ENCODE measurements around the gene LRRK2. TPM values are rescaled to one million over a fixed set of nuclear protein-coding genes. Genes with fewer than 3 reads are reported as not detected.

Gene LRRK2
- total RNA-seq, 1 donor from 2014 or later, result 0.35 TPM

DNA sequence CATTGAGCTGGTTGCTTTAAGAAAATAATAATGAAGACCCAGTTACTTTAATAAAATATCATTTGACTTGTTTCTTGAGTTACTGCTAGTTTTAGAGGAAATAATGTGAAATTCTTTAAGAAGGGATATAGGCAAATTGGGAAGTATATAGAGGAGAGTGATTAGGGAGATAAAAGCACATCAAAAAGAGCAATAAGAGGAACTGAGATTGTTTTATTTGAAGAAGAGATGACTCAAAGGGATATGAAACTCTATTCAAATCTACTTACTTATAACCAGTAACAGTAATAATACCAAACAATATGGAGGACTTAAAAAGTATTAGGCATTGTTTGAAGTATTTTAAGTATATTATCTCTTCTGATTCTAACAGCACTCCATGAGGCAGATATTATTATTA, 37.1 kb downstream of the LRRK2 start:
- DNase-seq (ENCODE audit: low spot score), result no peak
- Mint-ChIP-seq H3K27me3 (ENCODE audit: low read depth) (peaks cover 8% of the 10 kb centered on the region), H3K36me3 (ENCODE audit: low read depth) (peaks cover 2% of the 10 kb centered on the region), H3K9me3 (ENCODE audit: low read depth) (no peaks in the 10 kb centered on the region), H3K4me3 (ENCODE audit: unreplicated experiment) (no peak overlapping the region), H3K4me1 (ENCODE audit: low read depth) (no peaks in the 10 kb centered on the region), H3K27ac (ENCODE audit: unreplicated experiment) (no peak overlapping the region)
- TF ChIP-seq, protein P1, sequence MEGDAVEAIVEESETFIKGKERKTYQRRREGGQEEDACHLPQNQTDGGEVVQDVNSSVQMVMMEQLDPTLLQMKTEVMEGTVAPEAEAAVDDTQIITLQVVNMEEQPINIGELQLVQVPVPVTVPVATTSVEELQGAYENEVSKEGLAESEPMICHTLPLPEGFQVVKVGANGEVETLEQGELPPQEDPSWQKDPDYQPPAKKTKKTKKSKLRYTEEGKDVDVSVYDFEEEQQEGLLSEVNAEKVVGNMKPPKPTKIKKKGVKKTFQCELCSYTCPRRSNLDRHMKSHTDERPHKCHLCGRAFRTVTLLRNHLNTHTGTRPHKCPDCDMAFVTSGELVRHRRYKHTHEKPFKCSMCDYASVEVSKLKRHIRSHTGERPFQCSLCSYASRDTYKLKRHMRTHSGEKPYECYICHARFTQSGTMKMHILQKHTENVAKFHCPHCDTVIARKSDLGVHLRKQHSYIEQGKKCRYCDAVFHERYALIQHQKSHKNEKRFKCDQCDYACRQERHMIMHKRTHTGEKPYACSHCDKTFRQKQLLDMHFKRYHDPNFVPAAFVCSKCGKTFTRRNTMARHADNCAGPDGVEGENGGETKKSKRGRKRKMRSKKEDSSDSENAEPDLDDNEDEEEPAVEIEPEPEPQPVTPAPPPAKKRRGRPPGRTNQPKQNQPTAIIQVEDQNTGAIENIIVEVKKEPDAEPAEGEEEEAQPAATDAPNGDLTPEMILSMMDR (IDR thresholded peaks at IDR 0.05), result no peak

DNA sequence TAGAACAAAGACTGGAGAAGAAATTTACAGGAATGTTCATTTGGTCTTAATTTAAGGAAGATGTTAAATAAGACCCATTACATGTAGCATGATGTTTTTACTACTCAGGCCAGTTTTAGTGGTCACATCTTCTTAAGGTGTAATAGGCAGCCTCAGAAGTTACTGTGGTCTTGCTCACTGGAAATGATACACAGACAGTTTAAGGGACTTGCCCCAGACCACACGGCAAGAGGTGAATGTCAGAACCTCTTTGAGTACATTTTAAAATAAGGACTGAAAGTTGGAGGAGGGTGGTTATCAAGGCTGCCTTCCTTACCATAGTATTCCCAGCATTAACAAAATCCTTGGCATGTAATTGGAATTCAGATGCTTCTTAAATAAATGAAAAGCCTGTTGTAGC, 37.9 kb downstream of the LRRK2 start:
- TF ChIP-seq, protein P1 (IDR thresholded peaks at IDR 0.05), result no peak
- Mint-ChIP-seq H3K27me3 (ENCODE audit: low read depth) (peaks cover 6% of the 10 kb centered on the region), H3K27ac (ENCODE audit: unreplicated experiment) (no peak overlapping the region), H3K36me3 (ENCODE audit: low read depth) (peaks cover 2% of the 10 kb centered on the region), H3K9me3 (ENCODE audit: low read depth) (no peaks in the 10 kb centered on the region), H3K4me1 (ENCODE audit: low read depth) (no peaks in the 10 kb centered on the region), H3K4me3 (ENCODE audit: unreplicated experiment) (no peak overlapping the region)
- DNase-seq (ENCODE audit: low spot score), result no peak

DNA sequence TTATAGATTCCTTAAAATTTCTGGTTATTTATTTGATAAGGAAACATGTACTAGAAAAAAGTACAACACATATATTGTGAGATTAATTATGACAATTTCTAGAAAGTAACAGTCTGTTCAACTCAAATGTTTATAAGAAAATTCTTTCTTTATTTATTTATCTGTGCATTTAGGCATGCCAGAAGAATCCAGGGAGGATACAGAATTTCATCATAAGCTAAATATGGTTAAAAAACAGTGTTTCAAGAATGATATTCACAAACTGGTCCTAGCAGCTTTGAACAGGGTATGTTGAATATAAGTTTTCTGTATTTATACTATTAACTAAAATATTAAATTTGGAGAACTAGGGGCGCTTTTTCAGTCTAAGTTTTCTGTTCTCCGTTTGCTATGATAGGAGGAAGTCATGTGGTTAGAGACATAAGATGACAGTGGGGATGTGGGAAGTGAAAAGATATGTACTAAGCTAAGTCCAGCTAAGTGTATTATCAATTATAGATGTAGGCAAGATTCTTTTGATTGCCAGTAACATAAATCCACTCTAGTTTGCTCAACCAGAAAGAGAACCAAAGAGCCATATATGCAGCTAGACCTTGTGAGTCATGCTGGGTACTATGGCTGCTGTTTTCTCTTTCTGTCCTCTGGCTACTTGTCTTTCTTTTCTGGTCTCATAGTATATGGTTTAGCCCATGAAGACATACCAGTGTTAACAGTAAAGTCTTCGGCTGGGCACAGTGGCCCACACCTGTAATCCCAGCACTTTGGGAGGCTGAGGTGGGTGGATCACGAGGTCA, 39.0 kb downstream of the LRRK2 start:
- peaks cover 6% of the 10 kb centered on the region for H3K27me3 Mint-ChIP-seq (ENCODE audit: low read depth)
- H3K4me1 Mint-ChIP-seq (ENCODE audit: low read depth), result no peaks in the 10 kb centered on the region
- no peaks in the 10 kb centered on the region for H3K9me3 Mint-ChIP-seq (ENCODE audit: low read depth)
- H3K27ac Mint-ChIP-seq (ENCODE audit: unreplicated experiment), result no peak overlapping the region
- TF ChIP-seq, protein P1 (IDR thresholded peaks at IDR 0.05), result no peak
- no peak for DNase-seq (ENCODE audit: low spot score)
- peaks cover 2% of the 10 kb centered on the region for H3K36me3 Mint-ChIP-seq (ENCODE audit: low read depth)
- no peak overlapping the region for H3K4me3 Mint-ChIP-seq (ENCODE audit: unreplicated experiment)

DNA sequence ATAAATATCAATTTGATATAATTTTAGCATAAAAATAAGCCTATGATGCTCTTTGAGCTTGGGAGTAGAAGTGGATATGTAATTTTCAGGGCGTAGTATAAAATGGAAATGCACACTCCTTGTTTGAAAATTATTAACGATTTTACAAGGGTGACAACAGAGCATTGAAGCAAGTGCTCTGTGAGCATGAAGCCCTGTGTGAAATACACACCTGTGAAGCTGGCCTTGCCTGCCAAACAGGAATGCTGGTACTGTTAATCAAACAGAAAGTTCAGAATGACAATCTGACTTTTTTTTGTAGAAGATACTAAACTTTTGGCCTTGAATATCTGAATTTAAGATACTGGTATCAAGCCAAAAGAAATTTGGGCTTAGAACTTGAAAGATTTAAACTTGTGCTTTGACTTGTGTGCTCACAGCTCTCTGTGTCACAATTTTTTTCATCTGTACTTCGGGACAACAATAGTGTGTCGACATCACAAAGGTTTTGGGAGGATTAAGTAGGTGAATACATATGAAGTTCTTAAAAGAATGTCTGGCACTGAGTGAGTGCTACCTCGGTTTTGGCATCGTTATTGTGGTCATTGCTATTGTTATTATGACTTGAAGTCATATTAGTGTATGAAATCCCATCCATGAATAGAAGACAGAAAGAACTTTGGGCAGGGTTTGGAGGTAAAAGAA, 47.3 kb downstream of the LRRK2 start:
- Mint-ChIP-seq H3K36me3 (ENCODE audit: low read depth) (no peaks in the 10 kb centered on the region), H3K4me3 (ENCODE audit: unreplicated experiment) (no peak overlapping the region), H3K4me1 (ENCODE audit: low read depth) (no peaks in the 10 kb centered on the region), H3K9me3 (ENCODE audit: low read depth) (no peaks in the 10 kb centered on the region), H3K27me3 (ENCODE audit: low read depth) (peaks cover 9% of the 10 kb centered on the region), H3K27ac (ENCODE audit: unreplicated experiment) (no peak overlapping the region)
- DNase-seq (ENCODE audit: low spot score), result no peak
- TF ChIP-seq, protein P1 (IDR thresholded peaks at IDR 0.05), result no peak

DNA sequence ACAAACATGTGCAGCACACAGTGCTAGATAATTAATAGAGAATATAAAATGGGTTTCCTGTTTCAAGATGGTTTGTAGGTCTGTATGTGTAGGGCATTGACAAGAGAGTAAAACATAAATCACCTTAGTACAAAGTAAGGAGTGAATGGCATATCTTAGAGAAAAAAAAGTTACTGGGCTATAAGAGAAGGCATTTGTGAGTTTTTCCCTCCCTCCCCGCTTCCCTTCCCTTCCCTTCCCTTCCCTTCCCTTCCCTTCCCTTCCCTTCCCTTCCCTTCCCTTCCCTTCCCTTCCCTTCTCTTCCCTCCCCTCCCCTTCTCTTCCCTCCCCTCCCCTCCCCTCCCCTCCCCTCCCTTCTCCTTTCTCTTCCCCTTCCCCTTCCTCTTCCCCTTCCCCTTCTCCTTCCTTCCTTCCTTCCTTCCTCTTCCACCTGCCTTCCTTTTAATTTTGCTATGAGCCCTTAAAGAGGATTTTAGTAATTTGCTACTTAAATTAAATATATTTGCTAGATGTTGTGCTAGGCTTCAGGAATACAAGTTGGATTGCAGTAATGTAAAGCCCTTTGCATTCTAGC, 57.1 kb downstream of the LRRK2 start:
- H3K4me3 Mint-ChIP-seq (ENCODE audit: unreplicated experiment), result no peak overlapping the region
- no peaks in the 10 kb centered on the region for H3K36me3 Mint-ChIP-seq (ENCODE audit: low read depth)
- peaks cover 12% of the 10 kb centered on the region for H3K27me3 Mint-ChIP-seq (ENCODE audit: low read depth)
- no peak overlapping the region for H3K27ac Mint-ChIP-seq (ENCODE audit: unreplicated experiment)
- no peaks in the 10 kb centered on the region for H3K4me1 Mint-ChIP-seq (ENCODE audit: low read depth)
- DNase-seq (ENCODE audit: low spot score), result no peak
- H3K9me3 Mint-ChIP-seq (ENCODE audit: low read depth), result no peaks in the 10 kb centered on the region
- TF ChIP-seq, protein P1 (IDR thresholded peaks at IDR 0.05), result no peak
